HEK293 (cell line): ENCODE measurements around the gene TRIM13.

Experiments
- CTCF ChIA-PET: fragments of 350-600 bp; formaldehyde crosslinking; extraction: SDS; loops from one replicate; lab custom pipeline; 2021; ENCODE audit warnings: antibody characterized with exemption; lab: Yijun Ruan, JAX
- POLR2A ChIA-PET: fragments of 300-600 bp; formaldehyde crosslinking; extraction: SDS; loops from one replicate; lab custom pipeline; 2020; ENCODE audit warnings: antibody characterized with exemption, inconsistent platforms; lab: Yijun Ruan, JAX
- H3K27ac ChIP-seq: fragments of 200-500 bp; sonication (Bioruptor generic); 2 replicates; pipeline ENCODE4 v1.5.1; 2014; ENCODE audit warnings: low read depth, low read length, control low read depth, inconsistent platforms; ENCODE audit errors: extremely low read depth
- H3K36me3 ChIP-seq, 2 experiments: fragments of 200-500 bp in 1 of 2; sonication (Bioruptor generic) in 1 of 2; 1 replicate in 1 of 2; 2 replicates in 1 of 2; pipeline ENCODE4 v1.5.1; 2014 to 2017; ENCODE audit warnings: inconsistent platforms in 2 of 2, low read length in 2 of 2; ENCODE audit not compliant: control insufficient read depth in 2 of 2, insufficient read depth in 1 of 2
- H3K4me1 ChIP-seq: fragments of 200-500 bp; sonication (Bioruptor generic); 2 replicates; pipeline ENCODE4 v1.5.1; 2014; ENCODE audit warnings: mild to moderate bottlenecking, low read length, inconsistent platforms; ENCODE audit not compliant: control insufficient read depth, insufficient read depth
- H3K4me3 ChIP-seq: 2 replicates; pipeline ENCODE4 v1.5.1; 2011; ENCODE audit warnings: low read depth, mild to moderate bottlenecking, control low read depth, low read length, moderate library complexity
- H3K9me3 ChIP-seq: fragments of 200-500 bp; sonication (Bioruptor generic); 2 replicates; pipeline ENCODE4 v1.5.1; 2014; ENCODE audit warnings: low read depth, low read length, inconsistent platforms; ENCODE audit not compliant: control insufficient read depth, insufficient read depth
- GLI4 ChIP-seq: fragments of 450-650 bp; formaldehyde crosslinking; IDR thresholded peaks from 2 replicates; pipeline ENCODE4 v1.5.1; 2016; ENCODE audit warnings: missing biosample characterization, missing genetic modification characterization
- MZF1 ChIP-seq: fragments of 450-650 bp; formaldehyde crosslinking; IDR thresholded peaks from 2 replicates; pipeline ENCODE4 v1.5.1; 2017; ENCODE audit warnings: missing biosample characterization, missing genetic modification characterization, borderline replicate concordance
- OSR2 ChIP-seq: fragments of 450-650 bp; formaldehyde crosslinking; IDR thresholded peaks from 2 replicates; pipeline ENCODE4 v1.5.1; 2016; ENCODE audit warnings: missing biosample characterization, missing genetic modification characterization
- SP2 ChIP-seq: fragments of 450-650 bp; formaldehyde crosslinking; IDR thresholded peaks from 2 replicates; pipeline ENCODE4 v1.5.1; 2016; ENCODE audit warnings: missing biosample characterization, missing genetic modification characterization
- SP7 ChIP-seq: fragments of 450-650 bp; formaldehyde crosslinking; IDR thresholded peaks from 2 replicates; pipeline ENCODE4 v1.5.1; 2016; ENCODE audit warnings: missing biosample characterization, missing genetic modification characterization
- ZBTB17 ChIP-seq: fragments of 450-650 bp; formaldehyde crosslinking; IDR thresholded peaks from 2 replicates; pipeline ENCODE4 v1.5.1; 2016; ENCODE audit warnings: missing biosample characterization, missing genetic modification characterization
- ZBTB48 ChIP-seq: fragments of 450-650 bp; formaldehyde crosslinking; IDR thresholded peaks from 2 replicates; pipeline ENCODE4 v1.5.1; 2016; ENCODE audit warnings: missing biosample characterization, missing genetic modification characterization
- ZFHX2 ChIP-seq: fragments of 450-650 bp; formaldehyde crosslinking; conservative IDR thresholded peaks from 2 replicates; pipeline ENCODE4 v1.5.1; 2016; ENCODE audit warnings: missing biosample characterization, missing genetic modification characterization
- ZFP41 ChIP-seq: fragments of 450-650 bp; formaldehyde crosslinking; IDR thresholded peaks from 2 replicates; pipeline ENCODE4 v1.5.1; 2016; ENCODE audit warnings: missing biosample characterization, missing genetic modification characterization, borderline replicate concordance
- ZNF157 ChIP-seq: fragments of 450-650 bp; formaldehyde crosslinking; IDR thresholded peaks from 2 replicates; pipeline ENCODE4 v1.5.1; 2016; ENCODE audit warnings: missing biosample characterization, missing genetic modification characterization
- ZNF174 ChIP-seq: fragments of 450-650 bp; formaldehyde crosslinking; IDR thresholded peaks from 2 replicates; pipeline ENCODE4 v1.5.0; 2017; ENCODE audit warnings: missing biosample characterization, mild to moderate bottlenecking, missing genetic modification characterization
- ZNF184 ChIP-seq: fragments of 450-650 bp; IDR thresholded peaks from 2 replicates; pipeline ENCODE4 v1.5.1; 2018; ENCODE audit warnings: missing biosample characterization, mild to moderate bottlenecking, missing genetic modification characterization
- ZNF239 ChIP-seq: fragments of 450-650 bp; formaldehyde crosslinking; IDR thresholded peaks from 2 replicates; pipeline ENCODE4 v1.5.1; 2016; ENCODE audit warnings: missing biosample characterization, missing genetic modification characterization
- ZNF274 ChIP-seq, 2 experiments: fragments of 200-500 bp in 1 of 2; fragments of 450-650 bp in 1 of 2; sonication (Bioruptor generic) in 1 of 2; formaldehyde crosslinking in 1 of 2; IDR thresholded peaks; 2 replicates each; pipeline versions ENCODE4 v1.5.1 to v1.6.1; 2014 to 2016; ENCODE audit warnings: borderline replicate concordance in 1 of 2, inconsistent platforms in 1 of 2, low read length in 1 of 2, missing biosample characterization in 1 of 2, missing genetic modification characterization in 1 of 2
- ZNF280D ChIP-seq: fragments of 450-650 bp; formaldehyde crosslinking; IDR thresholded peaks from 2 replicates; pipeline ENCODE4 v1.5.1; 2016; ENCODE audit warnings: missing biosample characterization, missing genetic modification characterization
- ZNF341 ChIP-seq: fragments of 450-650 bp; formaldehyde crosslinking; IDR thresholded peaks from 2 replicates; pipeline ENCODE4; 2016; ENCODE audit warnings: low read depth, missing biosample characterization, missing genetic modification characterization
- ZNF350 ChIP-seq: fragments of 450-650 bp; formaldehyde crosslinking; IDR thresholded peaks from 2 replicates; pipeline ENCODE4 v1.5.0; 2017; ENCODE audit warnings: missing biosample characterization, mild to moderate bottlenecking, missing genetic modification characterization
- ZNF391 ChIP-seq: fragments of 450-650 bp; formaldehyde crosslinking; IDR thresholded peaks from 2 replicates; pipeline ENCODE4 v1.5.1; 2016; ENCODE audit warnings: low read depth, missing biosample characterization, missing genetic modification characterization, borderline replicate concordance
- ZNF48 ChIP-seq: fragments of 450-650 bp; formaldehyde crosslinking; IDR thresholded peaks from 2 replicates; pipeline ENCODE4 v1.5.1; 2016; ENCODE audit warnings: missing biosample characterization, missing genetic modification characterization
- ZNF521 ChIP-seq: fragments of 450-650 bp; formaldehyde crosslinking; IDR thresholded peaks from 2 replicates; pipeline ENCODE4 v1.5.1; 2017; ENCODE audit warnings: missing biosample characterization, mild to moderate bottlenecking, missing genetic modification characterization
- ZNF529 ChIP-seq: fragments of 450-650 bp; formaldehyde crosslinking; IDR thresholded peaks from 2 replicates; pipeline ENCODE4 v1.5.1; 2017; ENCODE audit warnings: missing genetic modification characterization, missing biosample characterization; ENCODE audit not compliant: insufficient replicate concordance
- ZNF558 ChIP-seq: fragments of 450-650 bp; formaldehyde crosslinking; IDR thresholded peaks from 2 replicates; pipeline ENCODE4 v1.5.1; 2016; ENCODE audit warnings: missing biosample characterization, missing genetic modification characterization
- ZNF658 ChIP-seq: fragments of 450-650 bp; formaldehyde crosslinking; IDR thresholded peaks from 2 replicates; pipeline ENCODE4; 2016; ENCODE audit warnings: missing biosample characterization, missing genetic modification characterization
- ZNF660 ChIP-seq: fragments of 450-650 bp; IDR thresholded peaks from 2 replicates; pipeline ENCODE4 v1.5.1; 2018; ENCODE audit warnings: missing biosample characterization, mild to moderate bottlenecking, missing genetic modification characterization
- ZNF747 ChIP-seq: fragments of 450-650 bp; formaldehyde crosslinking; IDR thresholded peaks from 2 replicates; pipeline ENCODE4 v1.5.1; 2016; ENCODE audit warnings: missing biosample characterization, missing genetic modification characterization
- ZNF768 ChIP-seq: fragments of 450-650 bp; formaldehyde crosslinking; IDR thresholded peaks from 2 replicates; pipeline ENCODE4 v1.5.1; 2018; ENCODE audit warnings: missing biosample characterization, mild to moderate bottlenecking, missing genetic modification characterization
- ZNF791 ChIP-seq: fragments of 450-650 bp; formaldehyde crosslinking; IDR thresholded peaks from 2 replicates; pipeline ENCODE4 v1.5.1; 2016; ENCODE audit warnings: missing biosample characterization, missing genetic modification characterization
- ZNF843 ChIP-seq: fragments of 450-650 bp; formaldehyde crosslinking; IDR thresholded peaks from 2 replicates; pipeline ENCODE4 v1.5.1; 2016; ENCODE audit warnings: missing biosample characterization, missing genetic modification characterization
- ZSCAN30 ChIP-seq: fragments of 450-650 bp; IDR thresholded peaks from 2 replicates; pipeline ENCODE4 v1.5.1; 2018; ENCODE audit warnings: missing biosample characterization, mild to moderate bottlenecking, missing genetic modification characterization, moderate library complexity

The TRIM13 gene

GRCh38 chr13:50017819-50018218, 21.0 kb downstream of the TRIM13 start:
- no peaks in the 10 kb centered on the region for H3K9me3 ChIP-seq
- H3K4me1 ChIP-seq: no peaks in the 10 kb centered on the region; the same call in 1 of the 2 replicates
- CTCF ChIA-PET: no interaction called here
- POLR2A ChIA-PET: interaction anchor here (1.6 kb wide), 1 partner anchor 21 kb away, joined by 5 read pairs; the partner anchor contains the start of gene TRIM13
- no peak overlapping the region for H3K4me3 ChIP-seq
- TF ChIP-seq GLI4 (tag by site-specific recombination) (no peak), ZNF658 (no peak), ZNF558 (tag by site-specific recombination) (no peak), OSR2 (tag by site-specific recombination) (no peak), ZBTB17 (tag by site-specific recombination) (no peak), ZNF274 (IDR thresholded peaks at IDR 0.05; ENCODE audit: low read length) (no peak), ZNF274 (tag by site-specific recombination; IDR thresholded peaks at IDR 0.05; ENCODE audit: borderline replicate concordance) (no peak)
- no peak overlapping the region for H3K27ac ChIP-seq
- peaks cover 20 to 21% of the 10 kb centered on the region in 2 experiments for H3K36me3 ChIP-seq

GRCh38 chr13:50025436-50025835, 28.6 kb downstream of the TRIM13 start:
- Histone ChIP-seq H3K36me3 (peaks cover 14 to 19% of the 10 kb centered on the region in 2 experiments; a peak in 2 of 3 replicates), H3K9me3 (no peaks in the 10 kb centered on the region), H3K4me1 (no peaks in the 10 kb centered on the region), H3K27ac (no peak overlapping the region), H3K4me3 (no peak overlapping the region)
- ChIA-PET POLR2A (no interaction called here), CTCF (interaction anchor here (0.5 kb wide), 1 partner anchor 25 kb away, joined by 3 read pairs; no protein-coding TSS in a partner anchor)
- TF ChIP-seq MZF1: no peak
- TF ChIP-seq SP2 (tag by site-specific recombination): no peak
- TF ChIP-seq ZBTB48 (tag by site-specific recombination): no peak
- TF ChIP-seq ZNF791: no peak
- TF ChIP-seq SP7 (tag by site-specific recombination): no peak
- TF ChIP-seq ZNF280D (tag by site-specific recombination): no peak
- no peak for TF ChIP-seq ZNF341 (tag by site-specific recombination)
- TF ChIP-seq GLI4 (tag by site-specific recombination): no peak
- no peak for TF ChIP-seq ZNF48 (tag by site-specific recombination)
- no peak for TF ChIP-seq ZNF391 (tag by site-specific recombination)
- no peak for TF ChIP-seq ZNF274 (IDR thresholded peaks at IDR 0.05; ENCODE audit: low read length)
- TF ChIP-seq ZNF274 (tag by site-specific recombination; IDR thresholded peaks at IDR 0.05; ENCODE audit: borderline replicate concordance): no peak
- TF ChIP-seq ZNF529: no peak
- TF ChIP-seq ZNF768 (tag by site-specific recombination): no peak
- no peak for TF ChIP-seq ZNF660
- TF ChIP-seq ZNF184: no peak
- no peak for TF ChIP-seq ZFHX2 (tag by site-specific recombination)

- ChIA-PET CTCF (no interaction called here), POLR2A (no interaction called here)
- H3K4me3 ChIP-seq: no peak overlapping the region
- peaks cover 4 to 14% of the 10 kb centered on the region in 2 experiments; a peak in 2 of 3 replicates for H3K36me3 ChIP-seq
- H3K4me1 ChIP-seq: no peaks in the 10 kb centered on the region
- H3K27ac ChIP-seq: no peak overlapping the region
- no peaks in the 10 kb centered on the region for H3K9me3 ChIP-seq
- TF ChIP-seq ZNF747 (no peak), ZNF174 (tag by site-specific recombination) (no peak), ZNF350 (tag by site-specific recombination) (no peak), ZFP41 (tag by site-specific recombination) (no peak), ZNF239 (tag by site-specific recombination) (no peak), ZNF157 (tag by site-specific recombination) (no peak), ZNF843 (tag by site-specific recombination) (no peak), ZNF521 (tag by site-specific recombination) (no peak), ZSCAN30 (tag by site-specific recombination) (no peak)
Measured at GRCh38 chr13:50026788-50027473, 30.1 kb downstream of the TRIM13 start.
